Upper lobe of left lung (tissue), 4 donors: Measurements from ENCODE around the gene GAB3.
A peak's percentile ranks its signal among the peaks of the same experiment; 100 is the strongest.

Source experiments
- CTCF ChIP-seq, 6 experiments: fragments of 450-650 bp in 4 of 6; fragments of 200-600 bp in 2 of 6; sonication (generic) in 2 of 6; IDR thresholded peaks; one replicate each; pipeline ENCODE4 v1.5.1; 2016 to 2019; ENCODE audit warnings: antibody characterized with exemption in 6 of 6
- POLR2A ChIP-seq, 4 donors: fragments of 450-650 bp; IDR thresholded peaks; one replicate each; pipeline ENCODE4 v1.5.1; 2016 to 2017; ENCODE audit warnings: antibody characterized with exemption in 4 of 4, mild to moderate bottlenecking in 2 of 4

GRCh38 chrX:154750301-154751202, at the start of gene GAB3:
- TF ChIP-seq POLR2A (IDR thresholded peaks at IDR 0.05) (peak in 2 of 4 donors; percentile 19 to 23), CTCF (IDR thresholded peaks at IDR 0.05) (peak in 1 of 6 experiments; percentile 33)
